Neuronal stem cell (in vitro differentiated cells): ENCODE data around the gene GCC2.

Experiments used
- DNase-seq: peaks from one replicate; pipeline ENCODE4 v3.0.0-alpha.2; 2013; ENCODE audit warnings: low spot score
- H2AFZ ChIP-seq: one replicate; pipeline ENCODE4 v1.6.1; 2013; ENCODE audit warnings: mild to moderate bottlenecking, low read length, inconsistent platforms
- H2AK5ac ChIP-seq: 2 replicates; pipeline ENCODE4 v1.6.1; 2013; ENCODE audit warnings: low read depth, mild to moderate bottlenecking, inconsistent platforms, low read length, moderate library complexity, mixed read lengths
- H2BK120ac ChIP-seq: 2 replicates; pipeline ENCODE4 v1.6.1; 2013; ENCODE audit warnings: low read depth, mild to moderate bottlenecking, inconsistent platforms, low read length, moderate library complexity, mixed read lengths
- H2BK12ac ChIP-seq: one replicate; pipeline ENCODE4 v1.6.1; 2013; ENCODE audit warnings: low read length, inconsistent platforms
- H2BK15ac ChIP-seq: 2 replicates; pipeline ENCODE4 v1.6.1; 2013; ENCODE audit warnings: mild to moderate bottlenecking, low read length, inconsistent platforms, mixed read lengths
- H2BK5ac ChIP-seq: one replicate; pipeline ENCODE4 v1.6.1; 2013; ENCODE audit warnings: inconsistent platforms, mild to moderate bottlenecking, low read length, moderate library complexity
- H3K14ac ChIP-seq: one replicate; pipeline ENCODE4 v1.6.1; 2013; ENCODE audit warnings: low read length, inconsistent platforms
- H3K18ac ChIP-seq: 2 replicates; pipeline ENCODE4 v1.6.1; 2013; ENCODE audit warnings: low read length, inconsistent platforms
- H3K23ac ChIP-seq: 2 replicates; pipeline ENCODE4 v1.6.1; 2013; ENCODE audit warnings: low read depth, mild to moderate bottlenecking, mixed read lengths, low read length, inconsistent platforms; ENCODE audit not compliant: poor library complexity
- H3K27ac ChIP-seq: replicated peaks from 3 replicates; pipeline ENCODE4 v1.5.1; 2013; ENCODE audit warnings: low read length, inconsistent platforms
- H3K27me3 ChIP-seq, 3 experiments: 2 replicates each; pipeline ENCODE4 v1.6.1; 2013; ENCODE audit warnings: low read length in 3 of 3, mild to moderate bottlenecking in 2 of 3, inconsistent platforms in 1 of 3, low read depth in 1 of 3, mixed read lengths in 1 of 3, moderate library complexity in 1 of 3; ENCODE audit not compliant: control insufficient read depth in 3 of 3, insufficient read depth in 3 of 3
- H3K36me3 ChIP-seq, 2 donors: replicated peaks in 1 of 2; 2 replicates each; pipeline ENCODE4 v1.6.1; 2013; ENCODE audit warnings: low read length in 2 of 2; ENCODE audit not compliant: control insufficient read depth in 2 of 2, insufficient read depth in 2 of 2
- H3K4ac ChIP-seq: 2 replicates; pipeline ENCODE4 v1.6.1; 2013; ENCODE audit warnings: inconsistent platforms, mild to moderate bottlenecking, low read length, moderate library complexity
- H3K4me1 ChIP-seq, 2 donors: 1 replicate in 1 of 2; 2 replicates in 1 of 2; pipeline ENCODE4 v1.6.1; 2013; ENCODE audit warnings: low read length in 2 of 2, low read depth in 1 of 2; ENCODE audit not compliant: control insufficient read depth in 2 of 2, insufficient read depth in 1 of 2
- H3K4me2 ChIP-seq: one replicate; pipeline ENCODE4 v1.6.1; 2013; ENCODE audit warnings: mild to moderate bottlenecking, low read length, inconsistent platforms; ENCODE audit not compliant: insufficient read depth, poor library complexity, severe bottlenecking
- H3K4me3 ChIP-seq, 2 donors: 2 replicates each; pipeline ENCODE4 v1.5.1; 2013; ENCODE audit warnings: low read length in 2 of 2, mild to moderate bottlenecking in 2 of 2, inconsistent platforms in 1 of 2, moderate library complexity in 1 of 2
- H3K79me1 ChIP-seq: one replicate; pipeline ENCODE4 v1.6.1; 2013; ENCODE audit warnings: low read depth, mild to moderate bottlenecking, inconsistent platforms, low read length, moderate library complexity
- H3K9ac ChIP-seq: one replicate; pipeline ENCODE4 v1.6.1; 2013; ENCODE audit warnings: mild to moderate bottlenecking, low read depth, low read length, inconsistent platforms; ENCODE audit not compliant: poor library complexity
- H3K9me3 ChIP-seq, 2 donors: replicated peaks in 1 of 2; 2 replicates each; pipeline versions ENCODE3 to v1.6.1; 2013; ENCODE audit warnings: low read length in 2 of 2, mild to moderate bottlenecking in 2 of 2, inconsistent platforms in 1 of 2, low read depth in 1 of 2, mixed read lengths in 1 of 2, moderate library complexity in 1 of 2; ENCODE audit not compliant: control insufficient read depth in 2 of 2, insufficient read depth in 1 of 2
- H4K8ac ChIP-seq: one replicate; pipeline ENCODE4 v1.6.1; 2013; ENCODE audit warnings: low read depth, mild to moderate bottlenecking, inconsistent platforms, low read length, moderate library complexity
- H4K91ac ChIP-seq: one replicate; pipeline ENCODE4 v1.6.1; 2013; ENCODE audit warnings: low read length, low read depth, mild to moderate bottlenecking, inconsistent platforms; ENCODE audit not compliant: poor library complexity
- WGBS, 2 donors: extraction: QIAGEN DNeasy Blood & Tissue Kit; methylation state at CpG; one replicate each; pipeline ENCODE4 v1.1.7; 2013; ENCODE audit warnings: missing lambda C conversion rate in 2 of 2, mixed read lengths in 1 of 2; ENCODE audit not compliant: insufficient read length in 2 of 2, insufficient replicate concordance in 1 of 2; ENCODE audit errors: extremely low coverage in 2 of 2; 5-methylcytosine and 5-hydroxymethylcytosine counted together

Gene GCC2

GRCh38 chr2:108534584-108535356, 85.8 kb downstream of the GCC2 start:
- H3K4me1 ChIP-seq: peaks cover 3 to 18% of the 10 kb centered on the region in 2 donors
- H2BK15ac ChIP-seq: peak overlapping the region; percentile 40
- no peaks in the 10 kb centered on the region for H3K79me1 ChIP-seq
- H3K18ac ChIP-seq: peak overlapping the region; percentile 90
- H3K4me3 ChIP-seq: peak overlapping the region; percentile 69 to 90
- DNase-seq: peak; percentile 40
- WGBS, 2 donors: no CpG with 5 or more reads among the region's 57 CpGs
- H3K36me3 ChIP-seq: no peaks in the 10 kb centered on the region
- H3K23ac ChIP-seq: no peak overlapping the region
- H3K14ac ChIP-seq: no peak overlapping the region
- no peak overlapping the region for H3K27ac ChIP-seq
- no peak overlapping the region for H2BK120ac ChIP-seq
- H2AK5ac ChIP-seq: no peak overlapping the region
- peak overlapping the region; percentile 80 for H2AFZ ChIP-seq
- H3K9me3 ChIP-seq: no peaks in the 10 kb centered on the region
- H4K91ac ChIP-seq: no peak overlapping the region
- no peaks in the 10 kb centered on the region for H3K27me3 ChIP-seq
- H3K4ac ChIP-seq: no peak overlapping the region
- peak overlapping the region; percentile 67 for H3K4me2 ChIP-seq
- no peak overlapping the region for H2BK12ac ChIP-seq
- no peak overlapping the region for H4K8ac ChIP-seq
- peak overlapping the region; percentile 82 for H3K9ac ChIP-seq
- H2BK5ac ChIP-seq: no peak overlapping the region

- Histone ChIP-seq H2BK12ac (no peak overlapping the region), H4K91ac (no peak overlapping the region), H3K36me3 (no peaks in the 10 kb centered on the region), H2BK120ac (no peak overlapping the region), H3K4ac (no peak overlapping the region), H3K9me3 (no peaks in the 10 kb centered on the region), H2AK5ac (no peak overlapping the region), H2AFZ (no peak overlapping the region), H3K9ac (peak overlapping the region; percentile 39), H2BK5ac (no peak overlapping the region), H3K14ac (no peak overlapping the region), H3K27me3 (no peaks in the 10 kb centered on the region), H3K4me1 (peaks cover 3 to 18% of the 10 kb centered on the region in 2 donors), H2BK15ac (no peak overlapping the region), H3K79me1 (no peaks in the 10 kb centered on the region), H4K8ac (no peak overlapping the region), H3K23ac (no peak overlapping the region), H3K18ac (no peak overlapping the region), H3K4me2 (peak overlapping the region; percentile 67), H3K4me3 (peak overlapping the region; percentile 69 to 90), H3K27ac (no peak overlapping the region)
- WGBS, 2 donors: no CpG with 5 or more reads among the region's 9 CpGs
- no peak for DNase-seq
Measured at GRCh38 chr2:108535357-108535631, 86.3 kb downstream of the GCC2 start.

GRCh38 chr2:108536133-108536780, 87.3 kb downstream of the GCC2 start:
- Histone ChIP-seq H3K79me1 (no peaks in the 10 kb centered on the region), H3K4me3 (peak overlapping the region in 1 of 2 donors; percentile 69), H3K9me3 (no peaks in the 10 kb centered on the region), H3K9ac (no peak overlapping the region), H2BK15ac (no peak overlapping the region), H3K27ac (no peak overlapping the region), H3K27me3 (no peaks in the 10 kb centered on the region), H4K91ac (no peak overlapping the region), H3K4me1 (peaks cover 3 to 20% of the 10 kb centered on the region in 2 donors), H4K8ac (no peak overlapping the region), H3K18ac (no peak overlapping the region), H2BK120ac (no peak overlapping the region), H3K36me3 (no peaks in the 10 kb centered on the region), H3K14ac (no peak overlapping the region), H2BK12ac (no peak overlapping the region), H2BK5ac (no peak overlapping the region), H2AK5ac (no peak overlapping the region), H3K23ac (no peak overlapping the region), H3K4ac (no peak overlapping the region), H2AFZ (no peak overlapping the region), H3K4me2 (no peak overlapping the region)
- no CpG with 5 or more reads among the region's 7 CpGs for WGBS, 2 donors
- DNase-seq: no peak

GRCh38 chr2:108536911-108537310, 87.9 kb downstream of the GCC2 start:
- H3K9ac ChIP-seq: no peak overlapping the region
- no peak overlapping the region for H3K18ac ChIP-seq
- no peaks in the 10 kb centered on the region for H3K36me3 ChIP-seq
- no peak overlapping the region for H3K23ac ChIP-seq
- H3K14ac ChIP-seq: no peak overlapping the region
- H3K4me3 ChIP-seq: no peak overlapping the region
- no peak overlapping the region for H3K4ac ChIP-seq
- no peak overlapping the region for H3K27ac ChIP-seq
- no peak overlapping the region for H4K8ac ChIP-seq
- DNase-seq: no peak
- no peaks in the 10 kb centered on the region for H3K9me3 ChIP-seq
- H2AK5ac ChIP-seq: no peak overlapping the region
- peaks cover 3 to 24% of the 10 kb centered on the region in 2 donors for H3K4me1 ChIP-seq
- H2AFZ ChIP-seq: no peak overlapping the region
- H3K79me1 ChIP-seq: no peaks in the 10 kb centered on the region
- no peaks in the 10 kb centered on the region for H3K27me3 ChIP-seq
- no peak overlapping the region for H2BK15ac ChIP-seq
- H2BK5ac ChIP-seq: no peak overlapping the region
- H4K91ac ChIP-seq: no peak overlapping the region
- H2BK12ac ChIP-seq: no peak overlapping the region
- H3K4me2 ChIP-seq: no peak overlapping the region
- H2BK120ac ChIP-seq: no peak overlapping the region
- no CpG with 5 or more reads among the region's 5 CpGs for WGBS, 2 donors
